Globus pallidus (tissue), 1 donor: ENCODE results near the gene PDE9A.
"Not testable (repeated sequence)": the region's sequence is repeated elsewhere in the genome, so short reads cannot be mapped to it uniquely, and the experiment has no call there.

Experiments used
- DNase-seq: peaks from one replicate; pipeline ENCODE4 v3.0.0-alpha.2; 2015; ENCODE audit warnings: low spot score

Gene PDE9A

DNA sequence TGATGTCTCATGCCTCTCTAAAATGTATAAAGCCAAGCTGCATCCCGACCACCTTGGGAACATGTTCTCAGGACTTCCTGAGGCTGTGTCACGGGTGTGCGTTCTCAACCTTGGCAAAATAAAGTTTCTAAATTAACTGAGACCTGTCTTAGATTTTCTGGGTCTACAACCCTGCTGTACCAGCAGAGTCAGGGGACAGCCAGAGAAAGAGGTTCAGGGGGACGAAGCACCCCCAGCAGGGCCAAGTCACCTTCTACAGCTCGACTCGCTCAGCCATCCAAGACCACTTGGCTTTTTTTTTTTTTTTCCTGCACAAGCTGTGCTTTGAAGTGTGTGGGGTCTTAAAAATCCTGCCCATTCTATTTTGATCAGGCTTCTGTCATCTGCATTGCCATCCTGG, 28.5 kb upstream of the PDE9A start:
- DNase-seq, result no peak

DNA sequence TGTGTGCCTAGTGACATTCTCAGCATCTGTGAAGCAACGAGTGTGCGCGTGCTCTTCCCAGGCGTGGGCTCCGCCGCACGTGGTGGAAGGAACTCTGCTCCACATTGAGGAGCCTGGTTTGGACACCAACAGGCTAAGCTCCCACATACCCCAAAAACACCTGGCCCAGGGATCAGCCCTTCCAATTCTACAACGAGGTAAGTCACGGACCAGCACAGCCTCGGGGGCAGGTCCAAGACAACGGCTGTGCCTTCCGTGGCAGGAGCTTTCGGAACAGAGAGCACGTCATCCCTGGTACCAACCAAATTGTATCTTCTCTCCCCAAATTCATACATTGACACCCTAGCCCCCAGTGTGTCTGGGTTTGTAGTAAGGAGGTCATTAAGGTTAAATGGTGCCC, 27.2 kb upstream of the PDE9A start:
- no peak for DNase-seq

DNA sequence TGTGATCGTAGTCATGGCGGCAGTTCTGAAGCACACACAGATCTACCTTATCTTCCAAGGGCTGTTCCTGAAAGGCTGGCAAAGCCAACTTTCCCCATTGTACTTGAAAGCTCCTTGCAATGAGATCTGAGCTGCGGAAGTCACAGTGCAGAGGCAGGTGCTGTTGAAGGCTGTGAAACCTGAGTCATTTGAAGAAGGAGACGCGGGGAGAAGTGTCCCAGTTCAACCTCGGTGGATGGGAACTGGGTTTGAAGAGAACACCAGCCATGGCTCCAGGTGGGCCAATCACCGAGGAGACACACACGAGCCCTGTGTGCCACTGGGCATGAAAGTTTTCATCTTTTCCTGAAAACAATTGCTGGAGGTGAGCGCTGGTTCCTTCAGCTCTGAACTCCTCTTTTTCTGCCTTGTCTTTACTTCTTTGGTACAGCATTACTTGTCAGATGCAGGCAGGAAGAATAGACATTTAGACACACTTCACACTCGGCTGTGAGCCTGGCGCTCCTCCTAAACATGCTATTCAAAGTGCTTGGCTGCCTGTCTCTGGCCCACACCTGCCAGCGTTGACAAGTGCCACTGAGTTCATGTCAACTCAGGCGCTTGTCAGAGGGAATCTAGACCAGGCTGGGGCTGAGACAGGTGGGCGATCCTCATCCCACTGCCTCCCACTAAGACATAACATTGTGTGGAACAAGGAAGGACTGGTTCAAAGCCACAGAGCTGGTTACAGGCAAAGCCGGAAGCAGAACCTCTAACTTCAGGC, 25.7 kb upstream of the PDE9A start:
- no peak for DNase-seq

DNA sequence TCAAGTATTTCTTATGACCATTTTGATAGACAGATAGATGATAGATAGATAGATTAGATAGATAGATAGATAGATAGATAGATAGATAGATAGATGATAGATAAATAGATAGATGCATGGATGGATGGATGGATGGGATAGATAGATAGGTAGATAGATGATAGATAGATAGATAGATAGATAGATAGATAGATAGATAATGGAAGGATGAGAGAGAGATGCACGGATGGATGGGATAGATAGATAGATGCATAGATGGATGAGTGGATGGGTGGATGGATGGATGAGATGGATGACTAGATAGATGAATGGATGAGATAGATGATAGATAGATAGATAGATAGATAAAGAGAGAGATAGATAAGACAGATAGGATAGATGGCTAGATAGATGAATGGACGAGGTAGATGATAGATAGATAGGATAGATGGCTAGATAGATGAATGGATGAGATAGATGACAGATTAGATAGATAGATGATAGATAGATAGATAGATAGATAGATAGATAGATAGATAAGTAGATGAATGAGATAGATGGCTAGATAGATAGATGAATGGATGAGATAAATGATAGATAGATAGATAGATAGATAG, 24.9 kb upstream of the PDE9A start:
- DNase-seq, result not testable (repeated sequence)

DNA sequence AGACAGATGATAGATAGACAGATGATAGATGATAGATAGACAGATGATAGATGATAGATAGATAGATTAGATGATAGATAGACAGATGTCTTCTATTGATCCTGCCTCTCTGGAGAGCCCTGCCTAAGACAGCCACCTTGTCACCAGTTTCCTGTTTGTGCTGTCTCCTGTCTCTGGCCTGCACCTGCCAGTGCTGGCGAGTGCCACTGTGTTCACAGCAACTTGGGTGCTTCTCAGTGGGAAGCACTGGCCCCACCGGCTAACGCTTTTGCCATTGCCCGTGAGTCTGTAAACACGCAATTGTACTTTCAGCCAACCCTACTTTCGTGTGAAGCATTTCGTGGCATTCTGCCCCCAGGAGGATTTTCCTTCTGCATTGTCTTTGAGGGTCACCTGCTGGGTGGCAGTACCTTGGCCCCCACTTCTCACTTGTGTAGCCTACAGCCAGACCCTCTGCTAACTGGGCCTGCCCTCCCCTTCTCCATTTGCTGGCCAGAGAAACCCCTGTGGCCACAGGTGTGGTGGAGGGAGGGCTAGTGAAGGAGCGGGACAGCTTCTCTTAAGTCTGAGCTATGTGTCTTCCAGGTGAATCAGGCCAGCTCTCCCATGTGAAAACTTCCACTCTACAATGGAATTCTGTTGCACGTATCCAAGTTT, 23.4 kb upstream of the PDE9A start:
- no peak for DNase-seq

DNA sequence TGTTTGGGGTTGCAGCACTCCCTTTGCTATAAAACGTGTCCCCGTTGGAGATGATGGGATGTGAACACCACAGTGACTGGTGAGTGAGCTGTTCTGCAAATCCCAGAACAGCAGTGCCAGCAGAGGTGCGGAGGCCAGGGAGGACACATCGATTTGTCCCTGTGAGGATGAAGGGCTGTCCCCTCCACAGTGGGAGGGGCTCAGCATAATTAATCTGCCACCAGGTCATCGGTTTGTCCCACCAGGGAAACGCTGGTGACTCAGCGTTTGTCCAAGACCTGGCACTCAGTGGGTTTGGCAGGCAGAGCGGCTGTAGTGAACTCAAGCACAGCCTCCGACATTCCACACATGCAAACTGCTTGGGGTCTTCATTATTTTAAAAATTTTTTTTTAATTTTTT, 22.8 kb upstream of the PDE9A start:
- DNase-seq, result no peak

DNA sequence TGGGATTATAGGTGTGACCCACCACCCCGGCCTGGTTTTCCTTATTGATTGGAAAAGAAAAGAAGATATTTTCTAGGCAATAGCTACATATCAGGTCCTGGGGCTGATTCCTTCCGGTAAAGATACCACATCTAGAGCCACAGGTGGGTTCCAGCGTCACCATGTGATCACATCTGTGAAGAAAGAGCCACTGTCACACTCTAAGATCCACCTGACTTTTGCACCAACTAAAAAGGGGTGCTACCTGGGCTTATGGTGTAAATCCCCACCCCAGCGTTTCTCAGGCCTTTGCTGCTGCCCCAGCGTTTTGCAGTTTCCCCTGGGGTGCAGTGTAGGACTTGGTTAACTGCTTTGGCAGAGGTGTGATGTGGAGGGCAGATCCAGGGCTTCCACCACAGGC, 22.3 kb upstream of the PDE9A start:
- no peak for DNase-seq

DNA sequence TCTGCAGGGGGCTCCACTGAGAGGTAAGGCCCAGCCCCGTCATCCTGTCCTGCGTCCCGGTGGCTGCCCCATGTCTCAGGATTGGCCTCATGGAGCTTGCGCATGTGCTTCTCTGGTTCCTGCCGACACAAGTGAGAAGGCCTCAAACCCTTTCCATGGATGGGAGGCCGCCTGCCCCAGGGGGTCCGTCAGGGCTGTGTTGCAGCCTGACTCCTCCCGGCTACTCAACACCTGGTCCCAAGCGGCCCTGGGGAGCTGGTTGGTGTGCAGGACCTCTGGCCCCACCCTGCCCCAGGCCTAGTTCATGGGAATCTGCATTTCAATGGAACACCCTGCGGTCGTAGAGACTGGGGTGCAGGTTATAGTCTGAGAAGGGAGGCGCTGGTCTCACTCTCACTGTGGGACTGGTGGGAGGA, 21.1 kb upstream of the PDE9A start:
- no peak for DNase-seq

DNA sequence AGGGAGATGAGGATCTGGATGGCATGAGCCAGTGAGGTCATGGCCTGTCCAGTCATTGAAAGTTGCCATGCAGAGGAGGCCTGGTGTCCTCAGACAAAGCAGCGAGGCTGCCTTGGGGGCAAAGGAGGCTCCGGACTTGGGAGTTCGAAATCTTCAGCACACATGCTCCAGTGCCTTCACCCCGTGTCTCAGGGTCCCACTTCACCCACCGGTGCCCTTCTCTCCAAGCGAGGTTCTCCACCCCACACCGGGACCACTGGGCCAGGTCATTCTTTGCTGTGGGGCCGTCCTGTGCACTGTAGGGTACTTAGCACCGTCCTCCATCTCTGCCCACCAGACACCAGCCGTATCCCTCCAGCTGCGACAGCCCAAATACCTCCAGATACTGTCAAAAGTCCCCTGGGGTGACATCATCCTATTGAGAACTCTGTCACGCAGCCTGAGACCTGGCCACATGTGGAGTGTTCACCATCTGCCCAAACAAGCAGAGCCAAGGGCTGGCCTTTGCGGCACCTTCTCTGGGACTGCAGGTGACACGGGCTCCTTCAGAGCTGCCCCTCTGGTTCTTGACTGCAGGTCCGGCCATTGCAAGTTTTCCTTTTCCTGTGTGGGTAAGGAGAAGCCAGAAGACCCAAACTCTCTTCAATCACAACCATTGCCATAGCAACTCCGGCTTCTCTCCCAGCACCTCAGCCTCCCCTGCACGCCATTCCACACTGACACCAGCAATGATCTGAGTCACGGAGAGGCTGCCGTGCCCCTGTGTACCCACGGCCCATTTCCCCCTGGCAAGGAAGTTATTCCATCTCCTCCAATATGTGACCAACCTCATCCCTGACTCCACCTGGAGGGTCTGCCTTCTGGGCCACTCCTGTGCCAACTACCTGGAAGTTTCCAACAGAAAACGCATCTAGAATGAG, 20.4 kb upstream of the PDE9A start:
- no peak for DNase-seq

DNA sequence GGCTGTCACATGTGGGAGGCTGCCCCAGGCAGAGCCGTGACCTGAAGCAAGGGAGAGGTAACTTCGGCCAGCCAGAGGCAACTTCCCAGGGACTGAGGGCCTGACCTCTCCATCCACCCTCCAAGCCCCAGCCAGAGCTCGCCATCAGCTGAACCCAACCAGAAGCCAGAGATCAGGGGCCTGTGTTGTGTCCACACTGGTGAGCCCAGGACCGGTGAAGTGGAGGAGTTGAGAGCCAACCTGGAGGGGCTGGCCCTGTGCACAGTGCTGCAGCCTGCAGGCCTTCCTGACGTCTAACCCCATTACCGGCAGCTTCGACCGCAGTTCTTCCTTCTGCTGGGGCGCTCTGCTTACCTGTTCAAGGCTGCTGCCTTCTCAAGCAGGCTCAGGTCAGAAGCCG, 19.6 kb upstream of the PDE9A start:
- DNase-seq, result no peak

DNA sequence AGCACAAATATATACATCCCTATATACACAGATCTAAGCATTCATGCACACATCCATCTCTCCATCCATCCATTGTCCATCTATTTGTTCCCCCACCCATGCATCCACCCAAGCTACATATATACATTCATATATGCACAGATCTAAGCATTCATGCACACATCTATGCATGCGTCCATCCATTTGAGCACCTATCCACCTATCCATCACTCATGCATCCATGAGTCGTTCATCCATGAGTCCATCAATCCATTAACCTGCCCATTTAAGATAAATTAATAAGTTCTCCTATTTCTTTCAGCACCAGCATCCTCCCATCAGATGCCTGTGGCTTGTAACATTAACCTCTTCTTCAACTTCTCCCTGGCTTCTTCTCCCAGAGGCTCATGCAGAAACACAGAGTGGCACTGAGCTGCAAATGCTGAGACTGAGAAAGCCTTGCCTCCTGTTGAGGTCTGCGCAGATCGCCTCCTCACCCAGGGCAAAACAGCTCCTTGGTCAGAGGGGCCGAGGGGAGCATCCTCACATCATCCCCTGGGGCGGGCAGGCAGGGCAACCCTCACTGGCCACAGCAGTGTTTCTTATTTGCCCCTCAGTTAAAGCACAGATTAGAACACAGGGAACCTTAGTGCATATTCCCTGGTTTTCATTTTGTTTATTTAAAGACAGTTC, 17.4 kb upstream of the PDE9A start:
- DNase-seq, result no peak

DNA sequence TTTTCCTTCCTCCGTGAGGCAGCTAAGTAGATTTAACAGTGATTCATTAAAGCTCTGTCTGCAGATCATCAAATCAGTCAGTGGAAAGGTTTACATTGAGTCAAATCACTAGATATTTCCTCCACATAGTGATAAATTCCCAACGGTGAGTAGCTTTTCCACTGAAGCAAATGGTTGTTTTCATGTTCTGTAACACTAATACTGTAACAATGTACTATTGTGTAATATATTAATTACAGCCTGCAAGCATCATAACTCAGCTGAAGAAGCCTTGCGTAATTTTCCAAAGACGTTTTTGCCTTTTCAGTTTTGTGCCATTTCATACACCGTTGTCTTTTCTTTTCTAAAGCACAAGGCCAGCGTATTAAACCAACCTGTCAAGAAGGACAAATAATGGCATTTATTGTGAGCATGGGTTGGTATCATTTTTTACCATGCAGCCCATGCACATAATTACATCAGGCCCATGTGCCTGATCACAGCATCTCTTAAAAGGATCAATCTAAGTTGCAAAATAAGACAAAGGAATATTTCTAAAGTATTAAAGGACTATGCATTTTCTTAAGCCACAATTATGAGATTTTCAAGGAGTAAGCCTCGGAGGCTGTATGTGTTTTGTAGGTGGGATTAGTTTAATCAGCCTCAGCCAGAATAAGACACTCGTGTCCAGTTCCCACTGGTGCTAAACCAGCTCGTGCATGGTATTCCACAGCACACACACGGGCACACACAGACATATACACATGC, 16.7 kb upstream of the PDE9A start:
- no peak for DNase-seq

DNA sequence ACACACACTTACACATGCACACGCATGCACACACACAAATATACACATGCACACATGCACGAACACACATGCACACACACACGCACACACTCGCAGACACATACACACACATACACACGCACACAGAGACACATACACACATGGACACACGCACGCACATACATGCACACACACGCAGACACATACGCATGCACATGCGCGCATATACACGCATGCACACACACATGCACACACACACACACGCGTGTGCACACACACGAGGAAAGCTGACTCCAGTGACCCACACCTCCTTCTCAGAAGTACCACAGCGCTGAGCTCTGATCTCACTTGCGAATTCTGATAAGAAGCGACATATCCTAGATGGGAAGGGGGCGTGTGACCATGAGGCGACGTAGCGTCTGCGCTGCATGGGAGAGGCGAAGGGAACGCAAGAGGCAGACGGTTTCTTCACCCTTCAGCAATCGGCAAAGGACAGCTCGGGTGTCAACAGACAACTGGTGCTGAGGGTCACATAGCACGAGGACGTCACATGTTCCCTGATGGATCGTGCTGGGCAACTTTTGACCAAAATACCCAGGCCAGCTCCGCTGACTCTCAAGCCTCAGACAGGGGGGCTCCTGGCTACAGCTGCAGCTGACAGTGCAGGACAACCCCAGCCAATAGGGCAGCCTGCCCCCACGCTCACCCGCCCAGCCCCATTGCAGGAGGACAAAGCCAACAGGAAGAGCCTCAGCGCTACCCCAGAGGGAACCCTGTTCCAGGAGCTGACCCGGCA, 16.0 kb upstream of the PDE9A start:
- DNase-seq, result no peak

DNA sequence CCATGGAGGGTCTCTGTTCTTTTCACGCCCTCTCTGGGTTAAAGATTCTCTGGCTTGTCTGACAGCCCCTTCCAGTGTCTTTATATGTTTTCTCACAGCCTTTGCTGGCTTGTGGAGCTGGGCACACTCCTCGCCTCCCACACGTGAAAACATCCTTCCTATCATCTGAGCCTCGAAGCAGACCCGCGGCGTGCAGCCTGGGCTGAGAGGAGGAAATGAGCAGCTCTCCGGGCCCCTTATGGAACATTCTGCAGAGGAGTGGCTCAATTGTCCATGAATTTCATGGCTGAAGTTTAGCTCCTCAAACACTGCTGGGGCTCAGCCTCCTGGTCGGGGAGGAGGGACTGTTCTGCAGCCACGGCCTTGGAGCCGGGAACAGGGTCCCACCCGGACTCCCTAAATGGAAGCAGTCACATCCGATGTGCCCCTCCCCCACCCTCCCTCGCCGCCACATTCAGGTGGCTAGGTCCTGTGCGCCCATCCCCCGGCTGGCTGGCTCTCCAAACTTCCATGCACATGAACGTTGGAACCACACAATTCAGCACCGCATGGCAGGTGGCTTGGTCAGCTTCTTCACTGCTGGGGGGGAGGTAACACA, 15.1 kb upstream of the PDE9A start:
- DNase-seq, result no peak

DNA sequence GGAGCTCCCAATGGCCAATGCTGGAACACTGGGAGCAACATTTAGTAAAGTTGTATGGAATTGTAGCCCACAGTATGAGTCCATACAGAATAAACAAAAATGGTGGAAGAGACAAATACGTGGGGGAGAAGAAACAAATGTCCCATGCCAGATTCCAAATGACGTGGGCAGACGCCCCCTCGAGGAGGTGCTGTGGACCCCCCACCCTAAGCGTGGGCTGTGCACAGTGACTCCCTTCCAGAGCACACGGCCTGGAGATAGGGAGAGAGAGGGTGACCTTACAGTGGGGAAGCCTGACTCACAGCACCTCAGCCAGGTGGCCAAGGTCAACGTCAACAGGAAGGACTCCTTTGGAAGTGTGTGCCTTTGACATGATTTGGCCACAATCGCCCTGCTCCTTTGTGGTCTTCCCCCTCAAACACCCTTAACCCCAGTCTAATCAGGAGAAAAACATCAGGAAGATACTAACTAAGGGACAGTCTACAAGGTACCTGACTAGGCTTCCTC, 13.7 kb upstream of the PDE9A start:
- DNase-seq, result no peak

DNA sequence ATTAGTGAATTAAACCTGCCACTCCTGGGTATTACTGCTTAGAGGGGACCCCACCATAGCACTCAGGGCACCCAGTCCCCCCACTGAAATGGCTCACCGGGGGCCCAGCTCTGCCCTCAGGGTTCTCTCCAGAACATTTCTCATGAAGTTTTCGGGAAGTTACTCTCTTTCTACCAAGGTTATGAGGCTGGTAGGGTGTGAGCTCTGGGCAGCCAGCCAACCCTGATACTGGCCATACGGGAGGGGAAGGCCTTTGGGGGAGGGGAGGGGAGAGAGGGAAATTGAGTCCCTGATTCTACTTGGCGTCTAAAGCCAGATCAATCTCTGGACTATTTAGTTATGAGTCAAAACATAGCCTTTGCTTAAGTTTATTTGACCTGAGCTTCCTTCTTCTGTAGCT, 12.9 kb upstream of the PDE9A start:
- DNase-seq, result no peak

DNA sequence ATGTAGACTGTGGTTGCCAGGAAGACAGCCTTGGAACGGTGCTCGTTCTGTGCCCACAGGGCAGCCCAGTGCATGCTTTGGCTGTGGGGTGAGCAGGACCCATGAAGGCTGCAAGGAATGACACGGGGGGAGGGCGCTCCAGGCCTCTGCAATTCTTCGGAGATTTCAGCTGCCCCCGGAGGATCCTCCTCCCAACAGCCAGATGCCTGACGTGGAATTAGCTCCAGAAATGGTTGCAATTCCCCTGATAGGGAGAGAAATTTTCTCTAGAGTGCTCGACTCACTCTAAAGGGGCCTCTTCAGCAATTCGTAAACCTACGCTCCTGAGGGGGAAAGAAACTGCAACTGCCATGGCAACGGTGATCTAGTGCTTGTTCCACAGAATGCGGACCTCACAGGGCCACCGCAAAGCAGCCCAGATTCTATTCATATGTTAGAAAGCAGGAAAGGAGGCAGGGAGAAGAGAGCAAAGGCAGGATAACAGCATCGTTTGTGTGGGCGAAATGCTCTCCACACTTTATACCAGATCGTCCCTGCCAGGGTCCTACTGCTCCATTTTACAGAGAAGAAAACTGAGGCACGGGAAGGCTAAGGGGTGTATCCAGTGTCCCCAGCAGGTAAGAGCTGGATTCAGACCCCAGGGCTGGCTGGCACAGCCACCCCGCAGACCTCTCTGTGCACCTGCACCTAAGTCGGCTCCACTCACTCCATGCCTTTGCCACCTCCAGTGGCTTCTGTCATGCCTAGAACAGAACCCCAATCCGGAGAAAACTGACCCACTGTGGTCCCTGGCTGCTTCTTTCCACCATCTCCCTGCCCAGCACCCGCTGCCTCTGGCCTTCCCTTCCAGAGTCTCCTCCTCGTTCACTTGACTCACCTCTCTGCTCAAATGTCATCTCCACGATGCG, 11.9 kb upstream of the PDE9A start:
- DNase-seq, result no peak

DNA sequence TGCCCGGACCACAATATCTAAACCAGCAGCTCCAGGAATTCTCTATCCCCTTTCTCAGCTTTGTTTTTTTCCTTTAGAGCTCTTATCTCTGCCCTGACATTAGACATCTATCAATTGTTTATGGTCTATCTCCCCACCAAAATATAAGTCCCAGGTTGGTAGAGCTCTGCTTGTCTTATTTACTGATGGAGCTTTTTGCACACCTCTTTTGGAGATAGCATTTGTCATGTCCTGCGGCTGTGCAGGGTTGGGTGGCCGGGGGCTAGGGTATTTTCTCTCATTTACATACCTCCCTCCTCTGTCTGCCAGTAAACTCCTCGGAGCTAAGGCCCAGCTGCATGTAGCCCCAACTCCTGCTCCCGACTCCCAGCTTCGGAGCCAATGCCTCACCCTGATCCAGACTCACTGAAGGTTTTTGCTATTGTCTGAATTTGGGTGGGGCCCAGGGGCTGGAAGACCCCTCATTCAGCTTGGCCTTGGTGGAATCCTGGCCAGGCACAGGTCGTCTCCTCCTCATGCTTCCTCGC, 11.1 kb upstream of the PDE9A start:
- DNase-seq, result no peak
